NCI-H2196 (cell line): Measurements from ENCODE around the gene MEAF6.

Source experiments
- DNase-seq: peaks from one replicate; lab custom pipeline; 2025; ENCODE audit not compliant: unreplicated experiment; lab: John Stamatoyannopoulos, UW

The MEAF6 gene

DNA sequence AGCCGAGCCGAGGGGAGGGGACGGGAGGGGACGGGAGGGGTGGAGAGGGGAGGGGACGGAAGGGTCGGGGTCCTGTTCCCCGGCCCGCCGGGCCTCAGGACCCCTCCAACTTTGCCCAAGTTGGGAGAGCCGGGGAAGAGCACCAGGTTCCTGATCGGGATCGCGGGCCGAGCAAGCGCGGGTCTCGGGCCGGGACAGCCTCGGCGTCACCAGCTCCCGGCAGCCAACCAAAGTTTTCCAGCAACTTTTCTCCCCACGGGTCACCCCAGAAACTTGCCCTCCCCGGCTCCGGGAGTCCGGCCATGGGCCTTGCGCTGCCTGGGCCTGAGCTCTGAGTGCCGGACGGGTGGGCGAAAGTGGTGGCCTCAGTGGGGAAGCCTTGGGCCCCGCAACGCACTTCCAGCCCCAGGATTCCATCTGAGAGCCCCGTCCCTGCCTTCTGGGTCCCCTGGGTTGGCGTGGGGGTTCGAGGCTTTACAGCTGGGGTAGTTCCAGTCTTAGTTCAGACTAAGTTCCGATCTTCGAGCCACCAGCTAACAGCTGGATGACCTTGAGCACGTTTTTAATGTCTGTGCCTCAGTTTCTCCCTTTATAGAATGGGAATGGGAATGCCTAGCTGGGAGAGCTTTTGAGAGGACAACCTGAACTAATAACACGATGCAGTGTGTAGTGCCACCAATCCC lies 39.7 kb downstream of the MEAF6 start:
- no peak for DNase-seq

DNA sequence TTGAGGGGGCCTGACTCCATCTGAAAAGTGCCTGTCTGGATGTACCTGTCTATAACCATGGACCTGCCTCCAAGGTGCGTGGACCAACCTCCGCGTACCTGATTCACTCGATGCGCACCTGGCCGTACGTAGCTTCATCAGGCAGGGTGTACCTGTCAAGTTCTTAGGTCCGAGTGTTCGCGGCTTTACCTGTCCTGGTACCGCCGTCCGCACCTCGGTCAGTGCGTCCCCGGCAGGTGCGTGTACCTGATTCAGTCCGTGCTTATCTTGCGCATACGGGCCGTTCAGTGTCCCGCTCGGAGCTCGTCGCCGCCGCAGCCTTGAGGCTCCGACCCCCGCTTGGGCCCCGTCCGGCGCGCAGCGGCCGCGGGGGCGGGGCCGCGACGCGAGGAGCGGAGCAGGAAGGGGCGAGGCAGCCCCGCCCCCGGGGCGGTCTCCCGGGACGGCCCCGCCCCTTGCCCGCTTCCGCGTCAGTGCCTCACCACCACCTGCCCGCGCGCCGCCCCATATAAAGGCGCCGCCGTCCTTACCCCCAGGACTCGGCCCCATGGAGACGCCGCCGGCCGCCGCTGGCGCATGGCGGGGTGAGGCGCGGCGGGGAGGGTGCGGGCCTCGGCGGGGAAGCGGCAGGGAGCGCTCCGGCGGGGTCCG lies 40.4 kb downstream of the MEAF6 start, which contains the start of gene ZC3H12A:
Gene ZC3H12A (plus strand): TSS at position 535 of the 651 bp plus-strand sequence. CDS start 917 bp downstream, outside the sequence.
- peak; percentile 87 for DNase-seq

DNA sequence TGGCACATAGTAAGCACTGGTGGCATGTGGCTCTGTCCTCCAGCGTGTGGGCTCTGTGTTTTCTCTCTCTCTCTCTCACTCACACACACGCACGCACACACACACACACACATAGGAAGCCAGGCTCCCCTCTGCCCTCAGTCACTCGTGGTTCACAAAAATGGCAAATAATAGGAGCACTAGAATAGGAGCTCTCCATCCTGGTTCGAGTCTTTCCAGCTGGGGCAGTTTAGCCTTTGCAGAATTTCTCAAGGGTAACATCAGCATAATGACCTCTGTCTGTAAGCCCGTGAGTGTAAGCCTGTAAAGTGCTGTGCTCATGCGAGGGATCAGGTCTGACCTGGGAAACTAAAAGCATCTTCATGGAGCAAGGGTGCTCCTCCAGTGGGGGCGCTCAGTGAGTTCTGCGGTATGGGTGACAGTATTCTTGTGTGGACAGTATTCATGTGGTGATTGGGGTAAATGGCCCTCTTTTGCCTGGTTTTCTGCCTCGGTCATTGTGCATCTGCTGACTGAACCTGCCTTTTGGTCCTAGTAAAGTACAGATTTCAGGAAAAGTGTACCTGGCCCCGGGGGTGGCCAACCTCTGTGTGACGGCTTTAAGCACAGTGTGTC lies 41.0 kb downstream of the MEAF6 start:
- no peak for DNase-seq

DNA sequence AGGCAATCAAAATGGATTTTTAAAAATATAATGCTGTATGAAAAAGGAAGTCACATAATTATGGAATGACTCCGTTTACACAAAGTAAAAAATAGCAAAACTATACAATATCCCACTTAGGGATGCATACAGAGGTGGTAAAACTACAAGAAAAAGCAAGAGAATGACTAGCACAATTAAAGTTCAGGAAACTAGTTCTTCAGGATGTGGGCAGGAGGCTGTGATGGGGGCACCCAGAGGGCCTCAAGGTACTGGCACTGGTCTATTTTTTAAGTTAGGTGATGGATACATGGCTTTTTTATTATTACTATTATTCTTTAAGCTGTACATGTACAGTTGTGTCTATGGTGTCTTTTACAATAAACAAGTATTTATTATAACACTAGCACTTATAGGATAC lies 41.6 kb downstream of the MEAF6 start:
- no peak for DNase-seq

DNA sequence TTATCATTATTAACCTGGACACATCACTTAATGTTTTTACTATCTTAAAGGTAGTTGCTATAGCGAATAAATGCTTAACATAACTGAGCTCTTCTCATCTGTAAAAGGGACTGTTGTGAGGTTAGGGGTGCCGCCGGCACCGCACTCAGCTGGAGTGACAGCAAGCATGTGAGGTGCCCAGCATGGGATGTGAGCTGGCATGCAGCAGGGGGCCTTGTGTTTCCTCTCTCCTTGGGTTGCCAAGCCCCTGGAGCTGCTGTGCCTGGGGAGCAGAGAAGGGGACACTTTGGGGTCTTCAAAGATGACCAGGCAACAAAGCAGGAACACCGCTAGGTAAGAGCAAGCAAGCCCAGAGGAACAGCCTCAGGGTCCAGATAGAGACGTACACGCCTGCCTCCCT lies 42.3 kb downstream of the MEAF6 start:
- no peak for DNase-seq

DNA sequence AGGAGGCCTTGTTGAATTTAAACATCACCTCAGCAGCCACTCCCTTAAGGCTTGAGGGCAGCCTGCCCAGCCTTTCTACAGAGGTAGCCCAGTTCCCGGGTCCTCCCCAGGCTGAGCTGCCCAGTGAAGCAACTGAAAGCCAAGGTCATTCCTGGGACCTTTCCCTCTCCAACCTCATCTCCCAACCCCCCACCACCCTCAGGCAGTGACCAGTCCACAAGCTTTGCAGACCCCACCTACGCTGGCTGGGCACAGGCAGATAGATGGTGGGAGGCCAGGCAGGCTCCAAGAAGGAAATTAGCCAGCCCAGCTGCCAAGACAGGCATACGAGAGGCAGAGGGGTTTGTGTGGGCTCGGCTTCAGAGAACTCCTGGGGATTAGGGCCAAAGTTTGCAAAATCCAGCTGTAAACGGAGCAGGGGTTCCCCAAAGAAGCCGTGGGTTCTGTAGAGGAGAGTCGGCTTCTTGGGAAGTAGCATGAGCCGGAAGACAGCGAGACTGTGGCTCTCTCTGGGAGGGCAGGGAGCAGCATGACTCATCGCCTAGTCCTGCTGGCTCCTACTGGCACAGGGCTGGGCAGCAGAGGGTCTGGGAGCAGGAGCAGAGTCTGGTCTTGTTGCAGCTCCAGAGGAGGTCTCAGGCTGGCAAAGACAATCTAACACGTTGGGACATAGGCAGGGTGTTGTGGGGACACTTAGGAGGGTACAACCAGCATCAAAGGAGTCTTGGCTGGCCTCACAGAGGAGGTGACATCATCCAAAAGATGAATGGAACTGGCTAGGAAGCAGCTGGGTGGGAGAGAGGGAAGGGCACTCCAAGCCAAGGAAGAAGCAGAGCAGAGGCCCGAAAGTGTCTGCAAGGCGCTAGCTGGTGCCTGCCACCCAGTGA lies 43.0 kb downstream of the MEAF6 start:
- DNase-seq = peak; percentile 49

DNA sequence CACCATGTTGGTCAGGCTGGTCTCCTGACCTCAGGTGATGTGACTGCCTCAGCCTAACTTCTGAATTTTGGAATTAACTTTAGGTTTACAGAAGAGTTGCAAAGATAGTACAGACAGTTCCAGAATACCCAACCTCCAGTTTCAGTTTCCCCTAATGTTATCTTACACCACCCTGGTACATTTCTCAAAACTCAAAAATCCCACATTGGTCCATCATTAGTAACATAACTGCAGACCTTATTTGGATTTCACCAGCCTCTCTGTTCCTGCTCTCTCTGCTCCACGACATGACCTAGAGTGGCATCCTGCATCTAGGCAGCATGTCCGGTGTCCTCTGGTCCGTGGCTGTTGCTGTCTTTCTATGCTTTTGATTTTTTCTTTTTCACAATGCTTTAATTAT lies 45.2 kb downstream of the MEAF6 start:
- DNase-seq = no peak

DNA sequence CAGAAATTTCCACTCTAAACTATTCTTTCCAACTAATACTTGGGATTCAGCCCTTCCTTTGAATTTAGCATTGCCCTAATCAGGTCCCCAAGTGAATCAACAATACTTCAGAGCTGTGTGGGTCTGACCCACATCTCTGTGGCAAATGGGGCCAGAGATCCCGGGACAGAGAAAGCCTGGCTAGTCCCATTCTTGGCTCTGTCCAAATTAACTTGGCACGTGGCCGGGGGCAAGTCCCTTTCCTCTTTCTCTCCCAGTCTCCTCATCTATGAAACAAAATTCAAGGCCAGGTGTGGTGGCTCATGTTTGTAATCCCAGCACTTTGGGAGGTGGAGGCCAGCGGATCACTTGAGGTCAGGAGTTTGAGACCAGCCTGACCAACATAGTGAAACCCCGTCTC lies 46.5 kb downstream of the MEAF6 start:
- no peak for DNase-seq

DNA sequence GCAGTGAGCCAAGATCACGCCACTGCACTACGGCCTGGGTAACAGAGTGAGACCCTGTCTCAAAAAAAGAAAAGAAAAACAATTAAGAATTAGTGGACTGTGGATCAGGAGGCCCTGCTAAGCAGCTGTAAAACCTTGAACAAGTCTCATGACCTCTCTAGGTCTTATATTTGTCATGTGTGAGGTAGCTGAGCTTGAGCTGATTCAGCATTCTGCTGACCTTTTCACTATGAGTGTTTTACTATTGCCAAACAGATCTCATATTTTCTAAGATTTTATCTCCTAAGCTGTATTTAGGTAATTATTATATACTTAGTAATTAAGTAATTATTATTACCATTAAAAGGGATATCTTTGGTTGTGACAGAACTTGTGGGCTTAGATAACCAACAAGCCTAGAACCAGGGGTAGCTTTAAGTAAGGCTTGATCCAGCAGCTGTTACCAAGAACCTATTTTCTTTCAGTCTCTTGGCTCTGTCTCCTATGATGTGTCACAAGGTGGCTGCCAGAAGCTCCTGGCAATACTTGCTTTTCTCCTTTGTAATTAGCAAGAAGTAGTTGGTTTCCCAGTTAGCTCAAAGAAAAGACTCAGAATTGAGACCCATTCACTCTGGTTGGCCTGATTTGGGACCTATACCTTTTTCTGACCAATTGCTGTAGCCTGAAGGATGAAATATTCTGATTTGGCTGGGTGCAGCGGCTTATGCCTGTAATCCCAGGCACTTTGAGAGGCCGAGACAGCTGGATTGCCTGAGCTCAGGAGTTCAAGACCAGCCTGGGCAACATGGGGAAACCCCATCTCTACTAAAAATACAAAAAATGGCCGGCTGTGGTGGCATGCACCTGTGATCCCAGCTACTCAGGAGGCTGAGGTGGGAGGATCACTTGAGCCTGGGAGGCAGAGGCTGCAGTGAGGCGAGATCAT lies 48.7 kb downstream of the MEAF6 start:
- no peak for DNase-seq

DNA sequence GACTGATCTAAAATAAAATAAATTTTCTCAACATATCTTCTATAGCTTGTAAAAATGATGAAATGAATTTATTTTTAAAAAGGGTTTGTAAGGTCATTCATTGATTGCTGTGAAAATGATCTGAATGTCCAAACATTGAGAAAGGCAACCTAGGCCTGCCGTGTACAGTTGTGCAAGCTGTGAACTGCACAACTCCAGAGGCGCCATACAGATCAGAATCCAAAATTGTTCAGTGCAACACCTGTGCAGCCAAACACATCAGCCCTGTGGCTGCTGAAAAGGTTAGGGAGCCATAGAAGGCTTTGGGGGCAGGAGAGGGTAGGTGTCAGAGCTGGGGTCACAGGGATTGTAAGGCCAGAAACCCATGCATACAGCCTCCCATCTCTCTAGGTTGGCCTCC lies 50.1 kb downstream of the MEAF6 start:
- no peak for DNase-seq

DNA sequence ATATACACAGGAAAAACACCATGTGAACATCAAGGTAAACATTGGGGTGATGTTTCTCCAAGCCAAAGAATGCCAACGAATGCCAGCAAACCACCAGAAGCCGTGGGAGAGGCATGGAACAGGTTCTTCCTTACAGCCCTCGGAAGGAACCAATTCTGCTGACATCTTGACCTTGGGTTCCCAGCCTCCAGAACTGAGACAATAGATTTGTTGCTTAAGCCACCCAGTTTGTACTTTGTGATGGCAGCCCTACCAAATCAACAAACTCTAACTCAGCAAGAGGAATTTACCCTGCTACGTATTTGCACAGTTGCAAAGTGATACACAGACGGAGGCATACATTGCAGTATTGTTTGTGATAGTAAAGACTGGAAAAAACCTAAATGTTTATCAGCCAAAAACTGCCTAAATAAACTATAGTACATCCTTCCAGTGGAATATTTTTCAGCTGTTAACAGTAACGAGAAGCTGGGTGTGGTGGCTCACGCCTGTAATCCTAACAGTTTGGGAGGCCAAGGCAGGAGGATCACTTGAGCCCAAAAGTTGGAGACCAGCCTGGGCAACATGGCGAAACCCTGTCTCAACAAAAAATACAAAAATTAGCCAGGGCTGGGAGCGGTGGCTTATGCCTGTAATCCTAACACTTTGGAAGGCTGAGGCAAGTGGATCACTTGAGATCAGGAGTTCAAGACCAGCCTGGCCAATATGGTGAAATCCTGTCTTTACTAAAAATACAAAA lies 52.7 kb downstream of the MEAF6 start:
- DNase-seq = no peak

DNA sequence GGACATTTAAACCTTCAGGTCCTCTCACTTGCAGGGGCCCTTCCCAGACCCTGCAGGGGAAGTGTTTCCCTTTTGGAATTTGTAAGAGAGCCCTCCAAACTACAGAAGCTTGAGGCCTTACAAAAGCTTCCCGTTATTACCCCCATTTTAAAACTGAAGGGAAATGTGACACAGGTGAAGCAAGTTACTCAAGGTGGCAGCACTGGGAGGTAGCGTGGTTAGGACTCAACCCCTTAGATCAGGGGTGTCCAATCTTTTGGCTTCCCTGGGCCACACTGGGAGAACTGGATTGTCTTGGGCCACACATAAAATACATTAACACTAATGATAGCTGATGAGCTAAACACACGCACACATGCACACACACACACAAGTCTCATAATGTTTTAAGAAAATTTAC lies 56.0 kb downstream of the MEAF6 start:
- DNase-seq = no peak

DNA sequence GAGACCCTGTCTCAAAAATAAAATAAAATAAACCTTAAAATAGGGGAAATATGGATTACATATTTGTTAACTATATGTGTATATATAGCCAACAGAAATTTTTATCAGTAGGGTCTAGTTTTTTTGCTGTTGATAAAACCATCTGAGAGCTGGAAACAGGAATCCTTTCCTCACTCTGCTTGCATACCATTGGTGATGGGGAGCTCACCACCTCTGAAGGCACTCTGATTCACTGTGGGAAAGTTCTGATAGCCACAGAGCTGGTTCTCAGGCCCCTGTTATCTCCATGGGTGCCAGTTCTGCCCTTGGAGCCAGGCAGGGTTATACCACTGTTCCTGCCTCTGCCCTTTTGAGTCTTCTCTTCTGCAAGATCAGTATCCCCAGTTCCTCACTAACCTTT lies 58.0 kb downstream of the MEAF6 start:
- DNase-seq = no peak

DNA sequence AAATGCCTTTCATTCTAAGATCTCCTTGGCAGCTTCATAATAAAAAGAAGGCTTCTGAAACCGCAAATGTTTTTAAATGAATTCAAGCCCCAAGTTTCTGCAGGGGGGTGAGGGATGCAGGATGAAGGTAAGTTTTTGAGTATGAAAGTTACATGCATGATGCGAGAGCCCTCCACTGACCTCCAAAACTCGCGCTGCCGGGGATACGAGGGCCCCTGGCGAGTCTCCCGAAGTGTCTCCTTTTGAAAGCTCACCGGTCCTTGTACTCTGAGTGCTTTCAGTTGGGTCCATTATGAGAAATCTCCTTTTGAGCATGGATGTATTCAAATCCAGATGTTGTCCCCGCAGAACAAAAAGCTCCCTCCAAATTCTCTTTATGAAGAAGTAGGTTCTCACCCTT lies 59.0 kb downstream of the MEAF6 start:
- DNase-seq = no peak

DNA sequence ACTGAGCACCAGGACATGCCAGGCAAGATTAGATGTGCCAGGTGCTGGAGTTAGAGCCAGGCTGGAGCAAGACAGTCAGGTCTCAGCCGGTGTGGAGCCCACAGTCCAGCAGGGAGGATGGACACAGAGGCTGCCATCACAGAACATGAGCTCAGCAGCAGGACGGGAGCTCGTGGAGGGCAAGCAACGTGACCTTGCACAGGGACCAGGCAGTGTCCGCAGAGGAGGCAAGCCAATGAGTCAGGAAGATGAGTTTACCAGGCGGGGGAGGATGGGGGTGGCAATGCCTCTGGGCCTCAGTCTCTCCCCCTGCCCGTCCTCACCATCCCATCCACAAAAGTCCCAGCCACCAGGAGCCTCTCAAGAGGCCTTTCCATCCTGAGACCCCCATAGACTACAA lies 60.9 kb downstream of the MEAF6 start:
- no peak for DNase-seq

DNA sequence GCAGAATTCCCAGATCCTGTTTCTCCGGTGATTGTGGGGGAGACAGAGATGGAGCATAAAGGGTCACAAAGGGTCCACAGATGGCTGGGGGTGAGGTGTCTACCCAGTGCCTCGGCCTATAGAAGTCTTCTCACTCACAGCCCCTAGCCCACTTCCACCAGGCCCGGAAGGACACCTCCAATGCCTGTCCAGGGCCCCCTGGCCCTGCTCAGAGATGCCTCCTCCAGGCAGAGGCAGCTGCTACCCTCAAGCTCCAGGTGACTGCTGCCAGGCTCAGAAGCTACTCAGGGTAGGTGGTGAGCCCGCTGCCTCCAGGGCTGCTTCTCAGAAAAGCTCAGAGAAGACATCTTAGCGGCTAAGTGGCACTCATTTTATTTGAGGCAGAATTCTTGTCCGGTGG lies 62.1 kb downstream of the MEAF6 start:
- no peak for DNase-seq

DNA sequence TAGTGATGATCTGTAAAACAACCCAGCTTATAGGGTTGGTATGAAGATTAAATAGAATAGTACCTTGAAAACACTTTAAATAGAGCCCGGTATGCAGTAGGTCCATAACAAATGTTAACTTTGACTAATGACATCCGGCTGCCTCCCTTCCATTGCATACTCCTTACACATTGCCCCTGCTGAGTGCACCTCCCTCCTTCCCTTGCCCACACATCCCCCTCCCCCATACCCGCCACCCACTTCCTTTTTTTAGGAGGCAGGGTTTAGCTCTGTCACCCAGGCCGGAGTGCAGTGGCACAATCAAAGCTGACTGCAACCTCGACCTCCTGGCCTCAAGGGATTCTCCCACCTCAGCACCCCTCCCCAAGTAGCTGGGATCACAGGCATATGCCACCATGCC lies 64.6 kb downstream of the MEAF6 start:
- no peak for DNase-seq

DNA sequence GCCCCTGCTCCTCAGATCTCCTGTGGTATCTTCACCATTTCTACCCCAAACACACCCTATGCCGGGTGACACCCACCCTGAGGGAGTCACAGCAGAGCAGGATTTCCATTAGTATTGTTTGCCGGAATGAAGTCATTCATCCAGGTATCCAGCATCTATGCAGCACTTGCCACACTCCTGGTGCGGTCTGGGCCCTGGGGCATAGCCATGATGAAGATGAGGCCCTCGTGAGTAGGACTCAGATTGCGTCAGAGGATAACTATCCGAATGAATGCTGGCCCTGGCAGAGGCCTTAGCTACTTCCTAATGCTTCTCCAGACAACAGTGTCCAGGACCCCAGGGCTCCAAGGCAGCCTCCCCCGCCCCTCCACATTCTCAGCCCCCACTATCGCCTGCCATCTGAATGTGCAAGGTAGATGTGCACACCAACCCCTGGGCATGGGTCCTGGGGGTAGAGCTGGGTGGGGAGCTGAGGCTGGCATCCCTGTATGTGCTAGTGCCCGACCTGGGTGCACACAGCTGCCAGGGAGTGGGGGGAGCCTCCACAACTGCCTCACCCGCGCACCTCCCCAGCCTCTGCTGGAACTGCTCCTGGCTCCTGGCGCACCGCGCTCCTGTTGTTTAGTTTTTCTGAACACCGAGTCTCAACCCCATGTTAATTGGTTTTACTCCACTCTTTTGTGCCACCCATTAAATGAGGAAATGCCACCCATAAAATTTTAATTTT lies 65.7 kb downstream of the MEAF6 start:
- no peak for DNase-seq

DNA sequence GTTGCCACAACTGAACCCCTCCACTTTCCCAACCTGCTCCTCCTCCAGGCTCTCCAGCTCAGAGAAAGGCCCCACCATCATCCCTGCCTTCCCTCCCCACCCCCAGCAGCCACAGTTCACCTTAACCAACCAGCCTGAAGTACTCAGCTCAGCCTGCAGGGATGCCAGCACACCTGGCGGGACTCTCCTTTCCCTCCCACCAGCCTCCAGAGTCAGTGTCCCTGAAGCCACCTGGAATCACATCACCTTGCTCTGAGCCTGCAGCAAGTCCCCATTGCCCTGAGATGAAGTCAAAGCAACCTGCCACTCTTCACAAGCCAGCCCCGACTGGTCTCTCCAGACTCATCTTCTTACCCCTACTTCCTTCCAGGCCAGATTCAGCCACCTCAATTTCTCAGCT lies 66.4 kb downstream of the MEAF6 start:
- DNase-seq = no peak
